ENCODE data around the gene NLRP6.
A peak's percentile ranks its signal among the peaks of the same experiment; 100 is the strongest.
"Not testable (repeated sequence)": the region's sequence is repeated elsewhere in the genome, so short reads cannot be mapped to it uniquely, and the experiment has no call there.

Gene NLRP6

DNA sequence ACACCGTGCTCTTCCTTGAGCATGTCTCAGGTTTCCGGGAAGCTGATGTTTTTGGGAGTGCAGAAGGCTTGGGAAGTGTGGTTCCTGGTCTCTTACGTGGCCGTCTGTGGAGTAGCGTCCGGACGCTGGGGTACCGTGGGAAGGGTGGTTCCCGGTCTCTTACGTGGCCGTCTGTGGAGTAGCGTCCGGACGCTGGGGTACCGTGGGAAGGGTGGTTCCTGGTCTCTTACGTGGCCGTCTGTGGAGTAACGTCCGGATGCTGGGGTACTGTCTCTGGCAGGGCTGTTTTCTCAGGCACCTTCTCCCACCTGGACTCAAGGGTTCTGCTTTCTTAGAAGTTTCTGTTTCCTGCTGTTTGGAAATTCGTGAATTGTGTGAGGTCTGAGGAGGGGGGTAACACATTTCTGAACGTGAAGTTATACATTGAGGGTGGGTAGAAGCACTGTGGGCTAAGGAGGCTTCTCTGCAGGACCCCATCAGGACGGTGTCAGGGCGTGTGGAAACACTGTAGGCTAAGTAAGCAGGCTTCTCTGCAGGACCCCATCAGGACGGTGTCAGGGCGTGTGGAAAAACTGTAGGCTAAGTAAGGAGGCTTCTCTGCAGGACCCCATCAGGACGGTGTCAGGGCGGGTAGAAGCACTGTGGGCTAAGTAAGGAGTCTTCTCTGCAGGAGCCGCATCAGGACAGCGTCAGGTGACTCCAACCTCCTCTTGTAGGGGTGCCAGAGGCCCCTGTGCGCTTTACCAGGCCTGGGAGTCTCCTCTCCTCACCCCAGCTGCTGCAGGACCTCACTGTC is 47.8 kb downstream of the NLRP6 start:
- DNase-seq (ENCODE audit: low spot score) = no peak

DNA sequence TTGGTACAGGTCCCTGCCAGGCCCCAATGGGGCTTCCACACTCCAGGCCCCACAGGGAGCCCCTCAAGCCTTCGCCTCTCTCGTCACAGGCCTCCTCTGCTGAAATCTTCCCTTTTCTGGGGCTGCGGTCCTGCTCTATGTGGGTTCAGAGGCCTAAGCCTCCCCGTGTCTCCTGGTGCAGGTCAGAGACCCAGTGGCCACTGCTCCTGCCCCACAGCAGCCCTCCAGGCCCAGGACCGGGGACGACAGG is 48.3 kb downstream of the NLRP6 start:
- no peak for DNase-seq (ENCODE audit: low spot score)

DNA sequence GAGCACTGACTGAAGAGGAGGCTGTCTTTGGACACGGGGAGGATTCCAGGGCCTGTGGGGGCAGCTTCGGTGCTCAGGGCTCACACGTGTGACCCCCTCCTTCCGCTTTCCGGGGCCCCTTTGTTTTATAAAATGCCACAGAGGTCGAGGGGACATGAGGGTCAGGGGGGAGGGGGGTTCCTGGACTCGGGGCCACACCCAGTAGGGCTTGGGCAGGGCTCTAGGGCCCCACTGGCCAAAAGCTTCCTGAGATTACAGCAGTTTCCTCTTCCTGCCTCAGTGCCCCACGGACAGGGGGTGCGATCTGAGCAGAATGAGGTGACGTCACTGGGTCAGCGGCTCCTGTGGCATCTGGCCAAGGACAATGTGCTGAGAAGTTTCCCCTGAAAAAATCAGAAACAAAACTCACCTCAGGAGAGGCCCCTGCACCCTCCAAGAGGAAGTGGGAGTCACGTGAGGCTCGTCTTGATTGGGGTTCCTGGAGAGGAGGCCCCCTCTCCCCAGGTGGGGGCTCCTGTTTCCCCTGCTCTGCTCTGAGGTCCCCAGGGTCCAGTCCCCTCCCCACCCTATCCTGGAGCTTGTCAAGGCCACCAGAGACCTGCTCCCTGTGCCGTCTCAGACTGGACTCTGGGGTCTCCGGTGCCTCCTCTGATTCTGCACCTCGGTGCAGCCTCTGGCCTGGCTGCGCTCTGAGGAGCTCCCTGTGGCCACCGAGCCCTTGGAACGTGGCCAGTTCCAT is 48.8 kb downstream of the NLRP6 start:
- peak; percentile 29 for DNase-seq (ENCODE audit: low spot score)

DNA sequence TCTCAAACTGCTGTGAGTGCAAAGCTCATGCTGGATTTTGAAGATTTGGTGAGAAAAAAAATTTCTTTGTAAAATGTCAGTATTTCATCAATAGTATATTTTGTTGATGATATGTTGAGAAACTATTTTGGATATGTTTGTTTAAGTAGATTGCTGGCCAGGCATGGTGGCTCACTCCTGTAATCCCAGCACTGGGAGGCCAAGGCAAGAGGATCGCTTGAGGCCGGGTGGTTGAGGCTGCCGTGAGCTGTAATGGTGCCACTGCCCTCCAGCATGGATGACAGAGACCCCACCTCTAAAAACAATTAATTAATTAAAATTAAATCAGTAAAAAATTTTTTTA is 49.3 kb downstream of the NLRP6 start:
- DNase-seq (ENCODE audit: low spot score) = no peak

DNA sequence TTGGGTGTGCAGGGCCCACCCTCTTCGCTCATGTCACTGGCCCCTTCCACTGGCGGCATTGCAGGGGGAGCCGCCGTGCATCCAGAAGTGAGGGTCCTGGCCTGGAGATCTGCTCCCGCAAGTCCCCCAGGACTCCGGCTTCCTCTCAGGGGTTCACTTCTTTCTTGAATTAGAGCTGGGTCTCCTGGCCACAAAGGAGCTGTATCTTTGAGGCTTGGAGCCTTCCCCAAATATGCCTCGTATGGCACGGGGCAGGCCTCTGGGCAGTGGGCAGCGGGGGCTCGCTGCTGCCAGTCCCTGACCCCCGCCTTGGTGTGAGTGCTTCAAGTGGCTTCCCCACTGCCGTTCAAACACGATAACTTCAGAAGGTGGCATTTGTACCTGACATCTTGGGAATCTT is 49.8 kb downstream of the NLRP6 start:
- DNase-seq (ENCODE audit: low spot score) = no peak

DNA sequence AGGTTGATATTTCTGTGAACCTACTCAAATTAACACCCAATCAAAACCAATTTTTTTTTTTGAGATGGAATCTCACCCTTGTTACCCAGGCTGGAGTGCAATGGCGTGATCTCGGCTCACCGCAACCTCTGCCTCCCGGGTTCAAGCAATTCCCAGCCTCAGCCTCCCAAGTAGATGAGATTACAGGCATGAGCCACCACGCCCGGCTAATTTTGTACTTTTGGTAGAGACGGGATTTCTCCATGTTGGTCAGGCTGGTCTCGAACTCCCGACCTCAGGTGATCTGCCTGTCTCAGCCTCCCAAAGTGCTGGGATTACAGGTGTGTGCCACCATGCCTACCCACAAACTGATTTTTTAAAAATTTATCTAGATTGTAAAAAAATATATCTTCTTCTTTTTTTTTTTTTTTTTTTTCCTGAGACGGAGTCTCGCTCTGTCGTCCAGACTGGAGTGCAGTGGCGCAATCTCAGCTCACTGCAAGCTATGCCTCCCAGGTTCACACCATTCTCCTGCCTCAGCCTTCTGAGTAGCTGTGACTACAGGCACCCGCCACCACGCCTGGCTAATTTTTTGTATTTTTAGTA is 50.4 kb downstream of the NLRP6 start:
- not testable (repeated sequence) for DNase-seq (ENCODE audit: low spot score)

DNA sequence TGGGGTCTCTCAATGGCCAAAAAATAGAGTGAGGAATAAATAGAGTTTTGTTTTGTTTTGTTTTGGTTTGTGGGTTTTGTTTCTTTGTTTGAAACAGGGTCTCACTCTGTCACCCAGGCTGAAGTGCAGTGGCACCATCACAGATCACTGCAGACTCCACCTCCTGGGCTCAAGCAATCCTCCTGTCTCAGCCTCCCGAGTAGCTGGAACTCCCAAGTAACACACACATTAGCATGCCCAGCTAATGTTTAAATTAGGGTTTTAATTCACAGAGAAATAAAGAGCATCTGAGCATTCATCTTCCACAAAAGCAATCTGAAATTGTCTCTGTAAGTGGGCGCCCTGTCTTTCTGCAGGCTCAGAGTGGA is 51.7 kb downstream of the NLRP6 start:
- DNase-seq (ENCODE audit: low spot score) = no peak

DNA sequence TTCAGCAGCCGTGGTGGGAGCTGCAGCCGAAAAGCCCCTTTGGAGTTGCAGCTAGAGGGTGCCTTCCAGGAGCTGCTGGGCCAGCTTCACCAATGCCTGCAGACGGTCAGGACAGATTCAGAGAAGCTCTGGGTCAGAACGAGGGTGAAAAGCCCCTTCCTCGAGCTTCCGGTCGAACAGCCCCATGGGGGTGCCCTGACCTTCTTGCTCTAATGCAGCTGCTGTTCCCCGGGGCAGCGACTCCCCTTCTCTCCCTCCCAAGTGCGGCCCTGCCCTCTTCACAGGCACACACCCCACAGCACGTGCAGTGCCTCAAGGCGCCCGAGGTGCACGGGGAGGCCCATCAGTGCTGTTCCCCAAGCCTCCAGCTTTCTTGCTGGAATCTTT is 52.1 kb downstream of the NLRP6 start:
- no peak for DNase-seq (ENCODE audit: low spot score)

DNA sequence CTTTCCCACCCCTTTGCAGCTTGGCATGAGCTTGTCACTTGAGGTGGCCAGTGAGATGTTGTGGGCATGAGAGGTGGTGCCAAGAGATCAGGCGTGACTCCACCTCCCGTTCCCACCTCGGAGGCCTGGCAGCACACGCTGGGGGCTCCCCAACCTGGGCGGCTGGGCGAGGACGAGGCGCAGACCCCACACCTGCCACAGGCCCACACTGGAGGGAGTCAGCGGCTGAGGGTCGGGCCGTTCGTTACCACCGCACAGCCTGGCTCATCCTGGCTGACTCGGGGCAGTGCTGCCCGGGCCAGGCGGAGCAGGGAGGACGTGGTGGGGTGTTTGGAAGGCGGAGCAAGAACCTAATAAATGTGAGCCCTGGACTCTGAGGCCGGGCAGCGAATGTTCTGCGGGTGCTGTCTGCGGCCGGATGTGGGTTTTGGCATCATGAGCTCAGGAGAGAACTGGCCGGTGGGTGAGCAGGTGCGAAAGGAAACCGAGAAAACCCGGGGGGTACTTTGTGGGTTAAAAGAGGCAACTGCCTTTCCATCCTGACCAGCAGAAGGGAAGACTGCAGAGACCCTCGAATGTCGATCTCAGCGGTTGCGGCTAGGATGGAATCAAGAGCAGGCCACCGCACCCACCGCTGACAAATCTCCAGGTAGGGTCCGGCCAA is 52.6 kb downstream of the NLRP6 start:
- no peak for DNase-seq (ENCODE audit: low spot score)

DNA sequence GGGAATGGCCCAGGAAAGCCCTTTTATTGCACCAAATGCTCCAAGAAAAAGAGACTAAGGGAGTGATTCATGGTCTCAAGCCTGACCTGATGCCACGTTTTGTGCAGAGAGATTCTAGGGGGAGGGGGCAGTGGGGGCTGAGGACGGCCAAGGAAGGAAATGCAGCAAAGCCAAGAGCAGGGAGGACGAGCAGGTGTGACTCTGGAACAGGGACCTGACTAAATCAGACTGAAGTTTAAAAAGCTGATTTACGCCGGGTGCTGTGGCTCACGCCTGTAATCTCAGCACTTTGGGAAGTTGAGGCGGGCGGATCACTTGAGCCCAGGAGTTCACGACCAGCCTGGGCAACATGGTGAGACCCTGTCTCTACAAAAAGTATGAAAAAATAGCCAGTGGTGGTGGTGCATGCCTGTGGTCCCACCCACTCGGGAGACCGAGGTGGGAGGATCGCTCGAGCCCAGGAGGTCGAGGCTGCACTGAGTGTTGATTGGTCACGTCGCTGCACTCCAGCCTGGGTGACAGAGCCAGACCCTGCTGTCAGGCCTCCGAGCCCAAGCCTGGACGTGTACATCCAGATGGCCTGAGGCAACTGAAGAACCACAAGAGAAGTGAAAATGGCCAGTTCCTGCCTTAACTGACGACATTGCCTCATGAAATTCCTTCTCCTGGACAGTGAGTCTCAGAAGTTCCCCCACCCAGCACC is 53.3 kb downstream of the NLRP6 start:
- no peak for DNase-seq (ENCODE audit: low spot score)

DNA sequence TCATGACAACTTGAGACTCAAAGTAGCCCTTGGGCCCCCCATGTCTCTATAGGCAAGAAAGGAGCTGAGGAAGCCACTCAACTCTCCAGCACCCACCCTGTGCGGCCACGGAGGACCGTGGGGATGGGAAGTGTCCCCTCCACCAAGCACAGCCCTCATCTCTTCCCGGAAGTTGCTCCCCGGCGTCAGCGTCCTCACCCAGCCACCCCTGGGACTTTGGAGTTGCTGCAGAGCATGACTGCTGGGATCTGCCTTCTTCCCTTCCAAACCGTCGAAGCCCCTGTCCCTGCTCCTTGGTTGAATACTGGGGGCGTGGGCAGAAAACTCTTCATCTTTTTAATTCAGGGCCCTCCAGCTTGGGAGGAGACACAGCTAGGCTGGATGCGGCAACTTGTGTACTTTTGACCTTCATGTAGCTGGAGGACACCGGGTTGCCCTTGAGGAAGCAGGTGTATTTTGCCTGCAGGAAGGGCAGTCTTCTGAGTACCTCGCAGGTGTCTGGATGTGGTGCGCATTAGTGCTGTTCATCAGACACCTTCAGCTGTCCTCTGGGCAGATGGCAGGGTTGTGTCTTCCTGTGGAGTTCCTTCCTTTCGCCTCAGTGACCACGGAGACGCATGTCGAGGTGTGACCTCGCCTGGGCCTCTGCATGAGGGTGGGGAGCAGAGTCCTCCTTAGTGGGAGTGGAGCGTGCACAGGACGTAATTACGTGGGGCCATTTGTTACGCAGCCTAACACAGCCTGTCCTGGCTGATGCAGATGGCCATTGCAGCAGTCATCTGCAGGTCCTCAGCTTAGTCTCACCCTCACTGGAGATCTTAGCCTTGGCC is 54.7 kb downstream of the NLRP6 start:
- no peak for DNase-seq (ENCODE audit: low spot score)

DNA sequence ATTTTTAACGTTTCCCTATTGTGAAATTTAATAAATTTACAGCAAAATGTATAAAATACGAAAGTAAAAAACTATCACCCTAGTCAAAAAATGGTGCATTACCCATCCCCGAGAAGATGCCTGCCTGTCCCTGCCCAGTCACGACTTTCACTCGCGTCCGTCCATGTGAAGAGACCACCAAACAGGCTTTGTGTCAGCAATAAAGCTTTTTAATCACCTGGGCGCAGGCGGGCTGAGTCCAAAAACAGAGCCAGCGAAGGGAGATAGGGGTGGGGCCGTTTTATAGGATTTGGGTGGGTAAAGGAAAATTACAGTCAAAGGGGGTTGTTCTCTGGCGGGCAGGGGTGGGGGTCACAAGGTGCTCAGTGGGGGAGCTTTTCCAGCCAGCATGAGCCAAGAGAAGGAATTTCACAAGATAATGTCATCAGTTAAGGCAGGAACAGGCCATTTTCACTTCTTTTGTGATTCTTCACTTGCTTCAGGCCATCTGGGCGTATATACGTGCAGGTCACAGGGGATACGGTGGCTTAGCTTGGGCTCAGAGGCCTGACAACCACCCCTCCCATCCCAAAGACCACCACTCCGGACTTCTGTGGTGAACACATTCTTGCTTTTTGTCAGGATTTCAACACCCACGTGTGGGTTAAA is 55.5 kb downstream of the NLRP6 start:
- DNase-seq (ENCODE audit: low spot score) = not testable (repeated sequence)

DNA sequence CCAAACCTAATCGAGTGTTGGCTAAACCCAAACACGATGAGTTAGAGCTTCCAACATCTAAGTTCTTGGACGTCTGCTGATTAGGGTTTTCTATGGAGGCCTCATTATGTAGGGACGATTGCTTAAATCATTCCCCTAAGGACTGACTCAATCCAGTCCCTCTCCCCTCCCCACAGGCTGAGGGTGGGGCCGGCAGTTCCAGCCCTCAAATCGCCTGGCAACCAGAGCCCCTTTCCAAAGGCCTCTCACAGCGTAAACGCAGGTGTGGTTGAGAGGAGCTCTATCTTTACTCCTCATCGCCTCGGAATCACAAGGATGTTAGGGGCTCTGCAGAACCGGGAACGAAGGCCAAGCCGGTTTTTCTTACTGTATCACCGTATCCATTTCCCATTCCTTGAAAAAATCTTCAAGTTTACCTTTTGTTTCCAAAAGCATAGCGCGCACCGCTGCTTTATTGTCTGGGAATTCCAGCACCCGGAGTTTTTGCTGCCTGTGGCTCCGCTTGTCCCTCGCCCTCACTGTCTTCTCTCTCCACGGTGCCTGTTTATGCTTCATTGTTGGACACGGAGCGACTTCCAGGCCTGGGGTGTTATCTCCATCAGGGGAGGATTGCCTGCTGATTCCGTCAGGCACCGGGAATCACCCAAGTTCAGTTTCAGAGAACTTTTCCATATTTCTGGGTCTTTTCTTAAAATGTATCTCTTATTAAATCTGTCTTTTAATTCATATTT is 56.2 kb downstream of the NLRP6 start:
- DNase-seq (ENCODE audit: low spot score) = no peak
